ENCODE measurements around the gene PASK. TPM values are rescaled to one million over a fixed set of nuclear protein-coding genes. Genes with fewer than 3 reads are reported as not detected.

PASK gene
- total and polyA plus RNA-seq, 9 of the 15 experiments (the other 6 are each of a cell fraction or from before 2014, with no cell fraction given), result 1.5 to 30.3 (median 9.9) TPM

- no peak for TF ChIP-seq MGA (IDR thresholded peaks at IDR 0.05)
- TF ChIP-seq ZNF253 (CRISPR knock-in tag; conservative IDR thresholded peaks at IDR 0.05), result no peak
- TF ChIP-seq, protein P1, sequence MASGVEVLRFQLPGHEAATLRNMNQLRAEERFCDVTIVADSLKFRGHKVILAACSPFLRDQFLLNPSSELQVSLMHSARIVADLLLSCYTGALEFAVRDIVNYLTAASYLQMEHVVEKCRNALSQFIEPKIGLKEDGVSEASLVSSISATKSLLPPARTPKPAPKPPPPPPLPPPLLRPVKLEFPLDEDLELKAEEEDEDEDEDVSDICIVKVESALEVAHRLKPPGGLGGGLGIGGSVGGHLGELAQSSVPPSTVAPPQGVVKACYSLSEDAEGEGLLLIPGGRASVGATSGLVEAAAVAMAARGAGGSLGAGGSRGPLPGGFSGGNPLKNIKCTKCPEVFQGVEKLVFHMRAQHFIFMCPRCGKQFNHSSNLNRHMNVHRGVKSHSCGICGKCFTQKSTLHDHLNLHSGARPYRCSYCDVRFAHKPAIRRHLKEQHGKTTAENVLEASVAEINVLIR (CRISPR knock-in tag; IDR thresholded peaks at IDR 0.05), result no peak
- TF ChIP-seq SPI1 (IDR thresholded peaks at IDR 0.05; ENCODE audit: borderline replicate concordance, low read depth, low read length), result no peak
Observed at GRCh38 chr2:241120440-241120839, 28.8 kb downstream of the PASK start (continued).
